SK-N-SH treated with all-trans-retinoic acid at 6 μM for 48 hours (cell line): ENCODE data around the gene UNC13C.

ENCODE experiments used
- ARNTL ChIP-seq: fragments of 450-650 bp; formaldehyde crosslinking; IDR thresholded peaks from 2 replicates; pipeline ENCODE4 v1.5.0; 2020; ENCODE audit warnings: low read depth, mild to moderate bottlenecking, moderate library complexity, borderline replicate concordance
- CREB5 ChIP-seq: fragments of 250-450 bp; sonication (Bioruptor Pico); IDR thresholded peaks from 2 replicates; pipeline ENCODE4 v1.5.1; 2020; ENCODE audit warnings: low read depth, mild to moderate bottlenecking, moderate library complexity
- OSR1 ChIP-seq: fragments of 250-450 bp; sonication (Bioruptor Pico); IDR thresholded peaks from 2 replicates; pipeline ENCODE4 v1.8.0; 2022; ENCODE audit warnings: moderate library complexity, mild to moderate bottlenecking, inconsistent platforms
- PATZ1 ChIP-seq: fragments of 250-450 bp; sonication (Bioruptor Pico); IDR thresholded peaks from 2 replicates; pipeline ENCODE4 v1.8.0; 2020; ENCODE audit warnings: mild to moderate bottlenecking, moderate library complexity, borderline replicate concordance
- PPARA ChIP-seq: fragments of 250-450 bp; sonication (Bioruptor Pico); IDR thresholded peaks from 2 replicates; pipeline ENCODE4 v1.5.0; 2020; ENCODE audit warnings: mild to moderate bottlenecking, borderline replicate concordance
- RARB ChIP-seq: fragments of 250-450 bp; sonication (Bioruptor Pico); IDR thresholded peaks from 2 replicates; pipeline ENCODE4 v1.8.0; 2021; ENCODE audit warnings: mild to moderate bottlenecking, moderate library complexity
- SNAI2 ChIP-seq: fragments of 250-450 bp; sonication (Bioruptor Pico); IDR thresholded peaks from 2 replicates; pipeline ENCODE4 v1.5.0; 2020; ENCODE audit warnings: mild to moderate bottlenecking, moderate library complexity
- ZC3H10 ChIP-seq: fragments of 250-450 bp; sonication (Bioruptor Pico); IDR thresholded peaks from 2 replicates; pipeline ENCODE4 v1.5.1; 2021; ENCODE audit warnings: mild to moderate bottlenecking, moderate library complexity
- ZFP3 ChIP-seq: fragments of 250-450 bp; sonication (Bioruptor Pico); IDR thresholded peaks from 2 replicates; pipeline ENCODE4 v1.5.0; 2020; ENCODE audit warnings: mild to moderate bottlenecking, moderate library complexity
- ZFP30 ChIP-seq: fragments of 450-650 bp; formaldehyde crosslinking; IDR thresholded peaks from 2 replicates; pipeline ENCODE4 v1.5.0; 2022; ENCODE audit warnings: mild to moderate bottlenecking, moderate library complexity
- TF ChIP-seq, protein P1 (sequence below): fragments of 250-450 bp; sonication (Bioruptor Pico); IDR thresholded peaks from 2 replicates; pipeline ENCODE4 v1.8.0; 2021; ENCODE audit warnings: low read depth, mild to moderate bottlenecking, moderate library complexity, borderline replicate concordance
- TF ChIP-seq, protein P2 (sequence below): fragments of 250-450 bp; sonication (Bioruptor Pico); IDR thresholded peaks from 2 replicates; pipeline ENCODE4 v1.5.0; 2020; ENCODE audit warnings: mild to moderate bottlenecking, moderate library complexity

- TF ChIP-seq PATZ1 (CRISPR knock-in tag) (no peak), ZC3H10 (no peak), CREB5 (CRISPR knock-in tag) (no peak), ZFP3 (no peak), ARNTL (CRISPR knock-in tag) (no peak), RARB (CRISPR knock-in tag) (no peak), SNAI2 (CRISPR knock-in tag) (no peak), ZFP30 (CRISPR knock-in tag) (no peak), OSR1 (CRISPR knock-in tag) (no peak), PPARA (CRISPR knock-in tag) (no peak)
- TF ChIP-seq, protein P1, sequence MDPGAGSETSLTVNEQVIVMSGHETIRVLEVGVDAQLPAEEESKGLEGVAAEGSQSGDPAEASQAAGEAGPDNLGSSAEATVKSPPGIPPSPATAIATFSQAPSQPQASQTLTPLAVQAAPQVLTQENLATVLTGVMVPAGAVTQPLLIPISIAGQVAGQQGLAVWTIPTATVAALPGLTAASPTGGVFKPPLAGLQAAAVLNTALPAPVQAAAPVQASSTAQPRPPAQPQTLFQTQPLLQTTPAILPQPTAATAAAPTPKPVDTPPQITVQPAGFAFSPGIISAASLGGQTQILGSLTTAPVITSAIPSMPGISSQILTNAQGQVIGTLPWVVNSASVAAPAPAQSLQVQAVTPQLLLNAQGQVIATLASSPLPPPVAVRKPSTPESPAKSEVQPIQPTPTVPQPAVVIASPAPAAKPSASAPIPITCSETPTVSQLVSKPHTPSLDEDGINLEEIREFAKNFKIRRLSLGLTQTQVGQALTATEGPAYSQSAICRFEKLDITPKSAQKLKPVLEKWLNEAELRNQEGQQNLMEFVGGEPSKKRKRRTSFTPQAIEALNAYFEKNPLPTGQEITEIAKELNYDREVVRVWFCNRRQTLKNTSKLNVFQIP: no peak
- TF ChIP-seq, protein P2, sequence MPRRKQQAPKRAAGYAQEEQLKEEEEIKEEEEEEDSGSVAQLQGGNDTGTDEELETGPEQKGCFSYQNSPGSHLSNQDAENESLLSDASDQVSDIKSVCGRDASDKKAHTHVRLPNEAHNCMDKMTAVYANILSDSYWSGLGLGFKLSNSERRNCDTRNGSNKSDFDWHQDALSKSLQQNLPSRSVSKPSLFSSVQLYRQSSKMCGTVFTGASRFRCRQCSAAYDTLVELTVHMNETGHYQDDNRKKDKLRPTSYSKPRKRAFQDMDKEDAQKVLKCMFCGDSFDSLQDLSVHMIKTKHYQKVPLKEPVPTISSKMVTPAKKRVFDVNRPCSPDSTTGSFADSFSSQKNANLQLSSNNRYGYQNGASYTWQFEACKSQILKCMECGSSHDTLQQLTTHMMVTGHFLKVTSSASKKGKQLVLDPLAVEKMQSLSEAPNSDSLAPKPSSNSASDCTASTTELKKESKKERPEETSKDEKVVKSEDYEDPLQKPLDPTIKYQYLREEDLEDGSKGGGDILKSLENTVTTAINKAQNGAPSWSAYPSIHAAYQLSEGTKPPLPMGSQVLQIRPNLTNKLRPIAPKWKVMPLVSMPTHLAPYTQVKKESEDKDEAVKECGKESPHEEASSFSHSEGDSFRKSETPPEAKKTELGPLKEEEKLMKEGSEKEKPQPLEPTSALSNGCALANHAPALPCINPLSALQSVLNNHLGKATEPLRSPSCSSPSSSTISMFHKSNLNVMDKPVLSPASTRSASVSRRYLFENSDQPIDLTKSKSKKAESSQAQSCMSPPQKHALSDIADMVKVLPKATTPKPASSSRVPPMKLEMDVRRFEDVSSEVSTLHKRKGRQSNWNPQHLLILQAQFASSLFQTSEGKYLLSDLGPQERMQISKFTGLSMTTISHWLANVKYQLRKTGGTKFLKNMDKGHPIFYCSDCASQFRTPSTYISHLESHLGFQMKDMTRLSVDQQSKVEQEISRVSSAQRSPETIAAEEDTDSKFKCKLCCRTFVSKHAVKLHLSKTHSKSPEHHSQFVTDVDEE (CRISPR knock-in tag): no peak
Observed at GRCh38 chr15:54035616-54036015, 57.4 kb downstream of the UNC13C start.
